ENCODE data around the gene LZTR1.

DNA sequence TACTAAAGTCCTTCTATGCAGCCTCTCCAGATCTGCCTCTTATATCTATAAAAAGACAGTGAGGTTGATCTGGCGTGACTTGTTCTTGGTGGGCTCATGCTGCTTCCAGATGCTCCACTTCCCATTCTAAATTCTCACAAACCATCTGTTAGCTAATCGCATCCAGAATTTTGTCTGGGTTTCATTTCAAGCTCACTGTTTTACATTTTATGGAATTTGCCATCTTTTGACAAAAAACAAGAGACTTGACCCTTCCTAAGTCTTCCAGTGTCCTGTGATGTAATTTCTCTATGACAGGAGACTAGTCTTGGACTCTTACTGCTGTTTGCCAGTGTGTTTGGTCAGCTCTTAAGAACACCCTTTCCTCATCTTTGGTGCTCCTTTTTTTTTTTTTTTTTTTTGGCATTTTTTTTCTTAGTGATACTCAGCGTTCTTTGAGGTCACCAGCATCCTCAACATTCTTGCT is 41.9 kb upstream of the LZTR1 start:
- TF ChIP-seq, protein P1, sequence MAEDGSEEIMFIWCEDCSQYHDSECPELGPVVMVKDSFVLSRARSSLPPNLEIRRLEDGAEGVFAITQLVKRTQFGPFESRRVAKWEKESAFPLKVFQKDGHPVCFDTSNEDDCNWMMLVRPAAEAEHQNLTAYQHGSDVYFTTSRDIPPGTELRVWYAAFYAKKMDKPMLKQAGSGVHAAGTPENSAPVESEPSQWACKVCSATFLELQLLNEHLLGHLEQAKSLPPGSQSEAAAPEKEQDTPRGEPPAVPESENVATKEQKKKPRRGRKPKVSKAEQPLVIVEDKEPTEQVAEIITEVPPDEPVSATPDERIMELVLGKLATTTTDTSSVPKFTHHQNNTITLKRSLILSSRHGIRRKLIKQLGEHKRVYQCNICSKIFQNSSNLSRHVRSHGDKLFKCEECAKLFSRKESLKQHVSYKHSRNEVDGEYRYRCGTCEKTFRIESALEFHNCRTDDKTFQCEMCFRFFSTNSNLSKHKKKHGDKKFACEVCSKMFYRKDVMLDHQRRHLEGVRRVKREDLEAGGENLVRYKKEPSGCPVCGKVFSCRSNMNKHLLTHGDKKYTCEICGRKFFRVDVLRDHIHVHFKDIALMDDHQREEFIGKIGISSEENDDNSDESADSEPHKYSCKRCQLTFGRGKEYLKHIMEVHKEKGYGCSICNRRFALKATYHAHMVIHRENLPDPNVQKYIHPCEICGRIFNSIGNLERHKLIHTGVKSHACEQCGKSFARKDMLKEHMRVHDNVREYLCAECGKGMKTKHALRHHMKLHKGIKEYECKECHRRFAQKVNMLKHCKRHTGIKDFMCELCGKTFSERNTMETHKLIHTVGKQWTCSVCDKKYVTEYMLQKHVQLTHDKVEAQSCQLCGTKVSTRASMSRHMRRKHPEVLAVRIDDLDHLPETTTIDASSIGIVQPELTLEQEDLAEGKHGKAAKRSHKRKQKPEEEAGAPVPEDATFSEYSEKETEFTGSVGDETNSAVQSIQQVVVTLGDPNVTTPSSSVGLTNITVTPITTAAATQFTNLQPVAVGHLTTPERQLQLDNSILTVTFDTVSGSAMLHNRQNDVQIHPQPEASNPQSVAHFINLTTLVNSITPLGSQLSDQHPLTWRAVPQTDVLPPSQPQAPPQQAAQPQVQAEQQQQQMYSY (CRISPR knock-in tag; IDR thresholded peaks at IDR 0.05) = no peak
- TF ChIP-seq, protein P2, sequence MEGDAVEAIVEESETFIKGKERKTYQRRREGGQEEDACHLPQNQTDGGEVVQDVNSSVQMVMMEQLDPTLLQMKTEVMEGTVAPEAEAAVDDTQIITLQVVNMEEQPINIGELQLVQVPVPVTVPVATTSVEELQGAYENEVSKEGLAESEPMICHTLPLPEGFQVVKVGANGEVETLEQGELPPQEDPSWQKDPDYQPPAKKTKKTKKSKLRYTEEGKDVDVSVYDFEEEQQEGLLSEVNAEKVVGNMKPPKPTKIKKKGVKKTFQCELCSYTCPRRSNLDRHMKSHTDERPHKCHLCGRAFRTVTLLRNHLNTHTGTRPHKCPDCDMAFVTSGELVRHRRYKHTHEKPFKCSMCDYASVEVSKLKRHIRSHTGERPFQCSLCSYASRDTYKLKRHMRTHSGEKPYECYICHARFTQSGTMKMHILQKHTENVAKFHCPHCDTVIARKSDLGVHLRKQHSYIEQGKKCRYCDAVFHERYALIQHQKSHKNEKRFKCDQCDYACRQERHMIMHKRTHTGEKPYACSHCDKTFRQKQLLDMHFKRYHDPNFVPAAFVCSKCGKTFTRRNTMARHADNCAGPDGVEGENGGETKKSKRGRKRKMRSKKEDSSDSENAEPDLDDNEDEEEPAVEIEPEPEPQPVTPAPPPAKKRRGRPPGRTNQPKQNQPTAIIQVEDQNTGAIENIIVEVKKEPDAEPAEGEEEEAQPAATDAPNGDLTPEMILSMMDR (IDR thresholded peaks at IDR 0.05 in 2 of 3, conservative IDR thresholded peaks at IDR 0.05 in 1 of 3; ENCODE audit: control insufficient read depth in 2 of 3, extremely low read depth in 1 of 3, insufficient read depth in 1 of 3, low read depth in 3 of 3, low read length in 3 of 3) = no peak
- TF ChIP-seq RELA (IDR thresholded peaks at IDR 0.05; ENCODE audit: borderline replicate concordance, partially characterized antibody) = no peak
- TF ChIP-seq, protein P3, sequence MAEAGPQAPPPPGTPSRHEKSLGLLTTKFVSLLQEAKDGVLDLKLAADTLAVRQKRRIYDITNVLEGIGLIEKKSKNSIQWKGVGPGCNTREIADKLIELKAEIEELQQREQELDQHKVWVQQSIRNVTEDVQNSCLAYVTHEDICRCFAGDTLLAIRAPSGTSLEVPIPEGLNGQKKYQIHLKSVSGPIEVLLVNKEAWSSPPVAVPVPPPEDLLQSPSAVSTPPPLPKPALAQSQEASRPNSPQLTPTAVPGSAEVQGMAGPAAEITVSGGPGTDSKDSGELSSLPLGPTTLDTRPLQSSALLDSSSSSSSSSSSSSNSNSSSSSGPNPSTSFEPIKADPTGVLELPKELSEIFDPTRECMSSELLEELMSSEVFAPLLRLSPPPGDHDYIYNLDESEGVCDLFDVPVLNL (IDR thresholded peaks at IDR 0.05; ENCODE audit: low read depth, low read length) = no peak
- TF ChIP-seq SMARCA5 (IDR thresholded peaks at IDR 0.05) = no peak
- TF ChIP-seq NR2C2 (IDR thresholded peaks at IDR 0.05; ENCODE audit: borderline replicate concordance, control insufficient read depth, insufficient read length, low read depth) = no peak
- TF ChIP-seq TCF12 (IDR thresholded peaks at IDR 0.05; ENCODE audit: low read depth, low read length) = no peak
- TF ChIP-seq CEBPB (IDR thresholded peaks at IDR 0.05; ENCODE audit: borderline replicate concordance in 1 of 2, low read depth in 2 of 2, low read length in 2 of 2) = no peak
